Adrenal gland (tissue), 12 donors: Measurements from ENCODE around the gene CSNK1G3. TPM values are rescaled to one million over a fixed set of nuclear protein-coding genes. Genes with fewer than 3 reads are reported as not detected.

Source experiments
- DNase-seq, 7 donors: peaks; one replicate each; pipeline ENCODE4 v3.0.0-alpha.2; 2019 to 2020
- H3K27ac ChIP-seq, 5 donors: fragments of 200-600 bp; sonication (generic) in 4 of 5; 1 replicate in 3 of 5; 2 replicates in 2 of 5; pipeline versions ENCODE4 v1.5.1 to v1.8.0; 2016 to 2020; ENCODE audit warnings: mild to moderate bottlenecking in 1 of 5
- H3K27me3 ChIP-seq: fragments of 200-600 bp; 2 replicates; pipeline ENCODE4 v1.8.0; 2021
- H3K36me3 ChIP-seq, 2 donors: fragments of 200-600 bp; replicated peaks in 1 of 2; 1 replicate in 1 of 2; 2 replicates in 1 of 2; pipeline versions ENCODE4 v1.5.1 to v1.8.0; 2018 to 2022
- H3K4me1 ChIP-seq, 2 donors: fragments of 200-600 bp; replicated peaks in 1 of 2; 1 replicate in 1 of 2; 2 replicates in 1 of 2; pipeline versions ENCODE4 v1.5.1 to v1.8.0; 2018 to 2021
- H3K4me3 ChIP-seq, 4 donors: fragments of 200-600 bp; sonication (generic) in 3 of 4; one replicate each; pipeline ENCODE4 v1.5.1; 2016 to 2018
- H3K9me3 ChIP-seq, 3 donors: fragments of 200-600 bp; sonication (generic) in 1 of 3; replicated peaks in 1 of 3; 1 replicate in 2 of 3; 2 replicates in 1 of 3; pipeline versions ENCODE4 v1.5.1 to v1.8.0; 2016 to 2021
- POLR2A ChIP-seq, 2 donors: fragments of 450-650 bp; IDR thresholded peaks; one replicate each; pipeline ENCODE4 v1.6.1; 2017; ENCODE audit warnings: antibody characterized with exemption in 2 of 2, mild to moderate bottlenecking in 2 of 2, moderate library complexity in 1 of 2
- WGBS, 4 donors: extraction: QIAGEN DNeasy Blood & Tissue Kit in 2 of 4; methylation state at CpG; one replicate each; pipeline versions ENCODE4 v1.1.5 to v1.1.7; 2013 to 2017; 5-methylcytosine and 5-hydroxymethylcytosine counted together
- intact Hi-C, 2 donors: fragments of 100-400 bp; cut with DNase I; formaldehyde crosslinking; loops; one replicate each; pipeline versions ENCODE4 v1.14.1 to v1.15.0; 2022 to 2023
- polyA plus RNA-seq, 3 donors: library from polyadenylated mRNA; stranded (reverse); fragments of 200-250 nt in 2 of 3; fragments of 350-450 nt in 1 of 3; fragmentation: Illumina TruSeq in 1 of 3; extraction: RNeasy Lipid Tissue Mini Kit (QIAGEN cat#74804) in 1 of 3; gene quantifications; one replicate each; pipeline ENCODE4 v1.2.3, GENCODE V29; 2013 to 2014
- total RNA-seq, 9 donors: library from RNA; depleted of rRNA in 4 of 9; stranded (reverse); fragments of >200 nt in 4 of 9; fragments of 120-200 nt in 1 of 9; fragmentation: NEBNext Ultra II Directional in 1 of 9; extraction: Animal tissue kit (Norgen Biotek cat#: 25700) in 1 of 9; gene quantifications; one replicate each; pipeline versions ENCODE4 v1.1.0 to v1.2.4, GENCODE V29; 2013 to 2023
- TF ChIP-seq, protein P1 (sequence below), 6 experiments: fragments of 450-650 bp in 4 of 6; fragments of 200-600 bp in 2 of 6; sonication (generic) in 1 of 6; IDR thresholded peaks; 1 replicate in 5 of 6; 2 replicates in 1 of 6; pipeline versions ENCODE4 v1.5.1 to v1.8.0; 2016 to 2021; ENCODE audit warnings: antibody characterized with exemption in 6 of 6, mild to moderate bottlenecking in 2 of 6, moderate library complexity in 1 of 6
- donor health status: healthy with polysubstance abuse.
- donor health status: Bipolar disorder and iron deficiency.
- donor health status: DM: yes; HTN: yes; CAD: no.
- donor health status: DM: no; HTN: no; CAD: no.
- donor health status: DM: no; HTN: no; CAD: no.
- donor health status: DM: yes; HTN: yes; CAD: no.

CSNK1G3 gene
- total and polyA plus RNA-seq, 12 donors, result 7.3 to 36.2 (median 28.9) TPM

- peaks cover 0 to 7% (median 0%) of the 10 kb centered on the region in 3 donors for H3K9me3 ChIP-seq
- intact Hi-C loops, result no loop called here
- H3K27ac ChIP-seq, result no peak overlapping the region
- H3K4me3 ChIP-seq, result no peak overlapping the region
- no peaks in the 10 kb centered on the region for H3K4me1 ChIP-seq
- 76 to 81% (median 77%) methylated on average over 4 of the region's 4 CpGs for WGBS, 4 donors
- no peaks in the 10 kb centered on the region for H3K36me3 ChIP-seq
- H3K27me3 ChIP-seq, result no peaks in the 10 kb centered on the region
- TF ChIP-seq, protein P1, sequence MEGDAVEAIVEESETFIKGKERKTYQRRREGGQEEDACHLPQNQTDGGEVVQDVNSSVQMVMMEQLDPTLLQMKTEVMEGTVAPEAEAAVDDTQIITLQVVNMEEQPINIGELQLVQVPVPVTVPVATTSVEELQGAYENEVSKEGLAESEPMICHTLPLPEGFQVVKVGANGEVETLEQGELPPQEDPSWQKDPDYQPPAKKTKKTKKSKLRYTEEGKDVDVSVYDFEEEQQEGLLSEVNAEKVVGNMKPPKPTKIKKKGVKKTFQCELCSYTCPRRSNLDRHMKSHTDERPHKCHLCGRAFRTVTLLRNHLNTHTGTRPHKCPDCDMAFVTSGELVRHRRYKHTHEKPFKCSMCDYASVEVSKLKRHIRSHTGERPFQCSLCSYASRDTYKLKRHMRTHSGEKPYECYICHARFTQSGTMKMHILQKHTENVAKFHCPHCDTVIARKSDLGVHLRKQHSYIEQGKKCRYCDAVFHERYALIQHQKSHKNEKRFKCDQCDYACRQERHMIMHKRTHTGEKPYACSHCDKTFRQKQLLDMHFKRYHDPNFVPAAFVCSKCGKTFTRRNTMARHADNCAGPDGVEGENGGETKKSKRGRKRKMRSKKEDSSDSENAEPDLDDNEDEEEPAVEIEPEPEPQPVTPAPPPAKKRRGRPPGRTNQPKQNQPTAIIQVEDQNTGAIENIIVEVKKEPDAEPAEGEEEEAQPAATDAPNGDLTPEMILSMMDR (IDR thresholded peaks at IDR 0.05), result no peak
- no peak for TF ChIP-seq POLR2A (IDR thresholded peaks at IDR 0.05)
- no peak for DNase-seq
Observed at GRCh38 chr5:123554601-123555000, 42.6 kb downstream of the CSNK1G3 start.

GRCh38 chr5:123557907-123558306 is 45.9 kb downstream of the CSNK1G3 start:
- intact Hi-C loops, result no loop called here

GRCh38 chr5:123558762-123559433 is 46.9 kb downstream of the CSNK1G3 start:
- intact Hi-C loops, result no loop called here
- Histone ChIP-seq H3K27me3 (no peaks in the 10 kb centered on the region), H3K4me3 (no peak overlapping the region), H3K4me1 (no peaks in the 10 kb centered on the region), H3K9me3 (peaks cover 0 to 7% (median 0%) of the 10 kb centered on the region in 3 donors), H3K36me3 (no peaks in the 10 kb centered on the region), H3K27ac (no peak overlapping the region)
- TF ChIP-seq POLR2A (IDR thresholded peaks at IDR 0.05), result no peak
- TF ChIP-seq, protein P1 (IDR thresholded peaks at IDR 0.05), result no peak
- WGBS, 4 donors, result 89 to 92% (median 91%) methylated on average over 5 of the region's 5 CpGs
- no peak for DNase-seq

More at GRCh38 chr5:123557907-123558306, 45.9 kb downstream of the CSNK1G3 start:
- Histone ChIP-seq H3K4me1 (no peaks in the 10 kb centered on the region), H3K27me3 (no peaks in the 10 kb centered on the region), H3K27ac (no peak overlapping the region), H3K36me3 (no peaks in the 10 kb centered on the region), H3K4me3 (no peak overlapping the region), H3K9me3 (peaks cover 0 to 7% (median 0%) of the 10 kb centered on the region in 3 donors)
- 96 to 99% (median 98%) methylated on average over 3 of the region's 3 CpGs for WGBS, 4 donors
- TF ChIP-seq, protein P1 (IDR thresholded peaks at IDR 0.05), result no peak
- no peak for TF ChIP-seq POLR2A (IDR thresholded peaks at IDR 0.05)
- no peak for DNase-seq

DNA sequence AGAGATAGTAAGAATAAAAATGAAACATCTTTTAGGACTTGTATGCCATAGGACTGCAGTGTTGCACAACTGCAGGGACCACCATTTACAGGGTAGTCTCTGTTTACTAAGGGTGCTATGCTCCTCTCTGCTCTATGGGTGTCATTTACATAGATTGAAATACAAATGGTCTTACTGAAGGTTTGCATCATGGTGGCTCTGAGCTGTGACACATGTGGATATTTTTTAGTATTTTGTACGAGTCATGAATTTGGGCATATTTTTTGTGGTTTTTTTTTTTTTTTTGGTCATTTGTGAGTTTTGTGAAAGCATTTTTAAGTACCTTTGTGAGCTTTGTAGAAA is 47.4 kb downstream of the CSNK1G3 start:
- Histone ChIP-seq H3K4me1 (no peaks in the 10 kb centered on the region), H3K27ac (no peak overlapping the region), H3K4me3 (no peak overlapping the region), H3K36me3 (no peaks in the 10 kb centered on the region), H3K27me3 (no peaks in the 10 kb centered on the region), H3K9me3 (peaks cover 0 to 7% (median 0%) of the 10 kb centered on the region in 3 donors)
- TF ChIP-seq POLR2A (IDR thresholded peaks at IDR 0.05), result no peak
- TF ChIP-seq, protein P1 (IDR thresholded peaks at IDR 0.05), result no peak
- DNase-seq, result no peak
- intact Hi-C loops, result no loop called here
- WGBS, 4 donors, result 93 to 100% (median 99%) methylated on average over 1 of the region's 1 CpG
